ENCODE measurements around the gene KCNH1.

Gene KCNH1

DNA sequence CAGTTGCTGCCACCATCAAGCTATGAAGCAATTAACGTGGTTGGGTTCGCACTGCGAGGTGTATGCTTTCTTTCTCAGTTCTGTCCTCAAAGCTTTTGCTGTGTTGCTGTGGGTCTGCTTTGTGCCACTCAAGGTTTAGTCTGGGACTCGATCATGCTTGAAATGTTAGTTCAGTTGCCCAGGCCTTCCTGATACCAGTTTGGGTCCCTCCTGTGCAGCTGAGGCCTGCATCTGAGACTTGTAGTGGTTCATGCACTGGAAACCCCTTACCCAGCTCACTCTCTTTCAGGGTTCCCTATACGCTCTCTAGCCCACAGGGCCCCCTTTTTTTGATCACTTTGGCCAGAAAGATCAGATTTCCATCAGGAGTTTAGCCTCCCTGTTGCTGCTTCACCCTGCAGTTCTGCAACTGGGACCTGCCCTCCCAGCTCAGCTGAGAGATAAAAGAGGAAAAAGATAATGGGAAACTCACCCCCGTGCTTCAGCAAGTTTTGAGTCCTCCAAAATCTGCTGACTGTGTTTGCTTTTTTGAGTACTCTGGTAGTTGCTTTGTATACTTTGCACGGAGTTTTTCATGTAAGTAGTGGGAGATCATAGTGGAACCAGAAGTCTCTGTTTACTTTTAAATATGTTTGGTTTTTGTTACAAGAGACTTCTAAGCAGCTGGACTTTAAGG, 488.2 kb downstream of the KCNH1 start:
- TF ChIP-seq, protein P1, sequence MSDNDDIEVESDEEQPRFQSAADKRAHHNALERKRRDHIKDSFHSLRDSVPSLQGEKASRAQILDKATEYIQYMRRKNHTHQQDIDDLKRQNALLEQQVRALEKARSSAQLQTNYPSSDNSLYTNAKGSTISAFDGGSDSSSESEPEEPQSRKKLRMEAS (IDR thresholded peaks at IDR 0.05): no peak
- no peak for TF ChIP-seq REST (IDR thresholded peaks at IDR 0.05; ENCODE audit: low read depth)
- TF ChIP-seq CREB1 (IDR thresholded peaks at IDR 0.05; ENCODE audit: low read depth): no peak
- TF ChIP-seq TEAD4 (IDR thresholded peaks at IDR 0.05): no peak
- no peak for TF ChIP-seq ZBTB7A (IDR thresholded peaks at IDR 0.05; ENCODE audit: low read depth)
- no peak for TF ChIP-seq EGR1 (IDR thresholded peaks at IDR 0.05)
- TF ChIP-seq, protein P2, sequence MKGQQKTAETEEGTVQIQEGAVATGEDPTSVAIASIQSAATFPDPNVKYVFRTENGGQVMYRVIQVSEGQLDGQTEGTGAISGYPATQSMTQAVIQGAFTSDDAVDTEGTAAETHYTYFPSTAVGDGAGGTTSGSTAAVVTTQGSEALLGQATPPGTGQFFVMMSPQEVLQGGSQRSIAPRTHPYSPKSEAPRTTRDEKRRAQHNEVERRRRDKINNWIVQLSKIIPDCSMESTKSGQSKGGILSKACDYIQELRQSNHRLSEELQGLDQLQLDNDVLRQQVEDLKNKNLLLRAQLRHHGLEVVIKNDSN (IDR thresholded peaks at IDR 0.05): no peak
- TF ChIP-seq YY1 (IDR thresholded peaks at IDR 0.05; ENCODE audit: low read depth): no peak
- no peak for TF ChIP-seq CEBPB (IDR thresholded peaks at IDR 0.05)
- no peak for TF ChIP-seq TCF12 (IDR thresholded peaks at IDR 0.05; ENCODE audit: low read depth)
- no peak for TF ChIP-seq EP300 (IDR thresholded peaks at IDR 0.05; ENCODE audit: borderline replicate concordance)
- TF ChIP-seq RAD21 (IDR thresholded peaks at IDR 0.05; ENCODE audit: low read depth): no peak
- no peak for TF ChIP-seq TAF1 (IDR thresholded peaks at IDR 0.05; ENCODE audit: low read depth)
- no peak for TF ChIP-seq FOXM1 (IDR thresholded peaks at IDR 0.05; ENCODE audit: borderline replicate concordance, low read depth)
- TF ChIP-seq NFIC (IDR thresholded peaks at IDR 0.05): no peak

DNA sequence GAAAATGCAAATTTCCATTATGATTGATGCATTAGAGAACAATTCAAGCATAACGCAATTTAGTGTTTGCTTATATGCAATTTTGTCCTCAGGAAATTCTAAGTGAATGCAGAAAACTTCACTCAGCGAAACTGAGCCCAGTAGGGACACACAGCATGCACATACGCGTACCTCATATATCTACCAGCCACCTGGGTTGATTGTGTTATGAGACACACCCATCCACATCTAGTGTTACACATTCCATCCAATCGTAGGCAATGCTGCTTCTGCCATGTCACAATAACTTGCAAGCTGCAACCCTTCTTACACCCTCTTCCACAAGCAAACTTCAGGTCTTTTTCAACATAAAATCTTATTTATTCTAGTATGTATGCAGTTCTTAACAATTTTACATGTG, 492.4 kb downstream of the KCNH1 start:
- no peak for TF ChIP-seq RAD21 (IDR thresholded peaks at IDR 0.05; ENCODE audit: low read depth)
- TF ChIP-seq TAF1 (IDR thresholded peaks at IDR 0.05; ENCODE audit: low read depth): no peak
- no peak for TF ChIP-seq EP300 (IDR thresholded peaks at IDR 0.05; ENCODE audit: borderline replicate concordance)
- TF ChIP-seq, protein P1 (IDR thresholded peaks at IDR 0.05): no peak
- no peak for TF ChIP-seq EGR1 (IDR thresholded peaks at IDR 0.05)
- no peak for TF ChIP-seq ZBTB7A (IDR thresholded peaks at IDR 0.05; ENCODE audit: low read depth)
- no peak for TF ChIP-seq CEBPB (IDR thresholded peaks at IDR 0.05)

DNA sequence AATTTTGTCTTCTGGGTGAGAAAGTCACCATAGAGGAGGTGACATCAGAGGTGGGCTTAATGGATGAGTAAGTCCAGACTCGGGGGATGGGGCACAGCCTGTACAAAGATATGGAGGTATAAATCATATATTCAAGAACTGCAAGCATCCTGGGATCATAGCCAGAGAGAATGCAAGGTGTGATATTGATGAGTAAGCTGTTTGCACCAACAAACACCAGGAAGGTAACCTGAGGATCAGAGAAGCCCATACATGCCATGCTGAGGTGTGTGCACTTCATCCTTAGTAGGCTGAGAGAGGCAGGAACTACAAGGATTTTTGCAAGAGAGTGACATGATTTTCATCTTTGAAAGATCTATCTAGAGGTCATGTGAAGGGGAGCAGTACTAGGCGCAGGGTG, 498.8 kb downstream of the KCNH1 start:
- TF ChIP-seq CREB1 (IDR thresholded peaks at IDR 0.05; ENCODE audit: low read depth) (no peak), EGR1 (IDR thresholded peaks at IDR 0.05) (no peak), FOXM1 (IDR thresholded peaks at IDR 0.05; ENCODE audit: borderline replicate concordance, low read depth) (no peak), CEBPB (IDR thresholded peaks at IDR 0.05) (no peak), YY1 (IDR thresholded peaks at IDR 0.05; ENCODE audit: low read depth) (no peak), TAF1 (IDR thresholded peaks at IDR 0.05; ENCODE audit: low read depth) (no peak), NFIC (IDR thresholded peaks at IDR 0.05) (no peak), EP300 (IDR thresholded peaks at IDR 0.05; ENCODE audit: borderline replicate concordance) (no peak), REST (IDR thresholded peaks at IDR 0.05; ENCODE audit: low read depth) (no peak), TEAD4 (IDR thresholded peaks at IDR 0.05) (no peak), RAD21 (IDR thresholded peaks at IDR 0.05; ENCODE audit: low read depth) (no peak), TCF12 (IDR thresholded peaks at IDR 0.05; ENCODE audit: low read depth) (no peak), ZBTB7A (IDR thresholded peaks at IDR 0.05; ENCODE audit: low read depth) (no peak)
- TF ChIP-seq, protein P1 (IDR thresholded peaks at IDR 0.05): no peak
- TF ChIP-seq, protein P2 (IDR thresholded peaks at IDR 0.05): no peak

DNA sequence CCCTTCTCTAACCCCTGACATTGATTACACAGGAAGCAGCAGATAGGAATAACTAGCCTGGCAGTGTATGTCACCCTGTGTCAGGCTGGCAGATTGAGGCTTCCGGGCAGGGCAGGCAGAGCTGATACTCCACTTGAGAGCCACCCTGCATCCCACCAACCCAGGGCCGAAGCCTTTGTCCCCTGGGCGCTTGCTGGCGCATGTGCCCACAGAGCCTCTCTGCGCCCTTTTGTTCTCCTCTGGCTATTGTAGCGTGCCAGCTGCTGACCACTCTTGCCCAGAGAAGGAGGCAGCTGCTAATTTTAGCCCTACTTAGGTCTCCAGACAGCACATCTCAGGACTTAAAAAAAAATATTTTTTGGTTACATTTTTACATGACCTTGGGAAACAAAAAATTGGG, 500.3 kb downstream of the KCNH1 start:
- TF ChIP-seq YY1 (IDR thresholded peaks at IDR 0.05; ENCODE audit: low read depth) (no peak), CREB1 (IDR thresholded peaks at IDR 0.05; ENCODE audit: low read depth) (no peak), RAD21 (IDR thresholded peaks at IDR 0.05; ENCODE audit: low read depth) (no peak), REST (IDR thresholded peaks at IDR 0.05; ENCODE audit: low read depth) (no peak), ZBTB7A (IDR thresholded peaks at IDR 0.05; ENCODE audit: low read depth) (no peak), EGR1 (IDR thresholded peaks at IDR 0.05) (no peak), EP300 (IDR thresholded peaks at IDR 0.05; ENCODE audit: borderline replicate concordance) (no peak), NFIC (IDR thresholded peaks at IDR 0.05) (no peak)
- TF ChIP-seq, protein P1 (IDR thresholded peaks at IDR 0.05): no peak
